HepG2 (cell line): ENCODE data around the gene BCAS1. TPM values are rescaled to one million over a fixed set of nuclear protein-coding genes. Genes with fewer than 3 reads are reported as not detected.
A peak's percentile ranks its signal among the peaks of the same experiment; 100 is the strongest.

Experiments
- EZH2 ChIP-seq: conservative IDR thresholded peaks from 2 replicates; pipeline ENCODE4 v1.6.1; 2012; ENCODE audit warnings: mild to moderate bottlenecking, low read depth, low read length, moderate library complexity
- GATAD2A ChIP-seq: IDR thresholded peaks from 2 replicates; pipeline ENCODE4 v1.6.1; 2016
- NR3C1 ChIP-seq: sonication (generic); formaldehyde crosslinking; IDR thresholded peaks from 2 replicates; pipeline ENCODE4 v1.4.0; 2020; ENCODE audit warnings: missing genetic modification reagents
- PRMT3 ChIP-seq: sonication (generic); formaldehyde crosslinking; IDR thresholded peaks from 2 replicates; pipeline ENCODE4 v1.8.1; 2022; ENCODE audit warnings: low read depth, mild to moderate bottlenecking, moderate library complexity, missing genetic modification reagents, borderline replicate concordance
- SOX6 ChIP-seq, 2 experiments: fragments of 450-650 bp in 1 of 2; sonication (generic) in 1 of 2; formaldehyde crosslinking in 1 of 2; IDR thresholded peaks; 2 replicates each; pipeline versions ENCODE4 v1.4.0 to v1.6.1; 2017 to 2020; ENCODE audit warnings: antibody characterized with exemption in 1 of 2, mild to moderate bottlenecking in 1 of 2, missing genetic modification reagents in 1 of 2
- TARDBP ChIP-seq: sonication (generic); formaldehyde crosslinking; IDR thresholded peaks from 2 replicates; pipeline ENCODE4 v1.8.0; 2022; ENCODE audit warnings: mild to moderate bottlenecking, missing genetic modification reagents
- THRA ChIP-seq: sonication (generic); formaldehyde crosslinking; IDR thresholded peaks from 2 replicates; pipeline ENCODE4 v1.4.0; 2020; ENCODE audit warnings: missing genetic modification reagents, borderline replicate concordance
- ZBTB46 ChIP-seq: sonication (generic); formaldehyde crosslinking; IDR thresholded peaks from 2 replicates; pipeline ENCODE4 v1.4.0; 2020; ENCODE audit warnings: mild to moderate bottlenecking, missing genetic modification reagents, borderline replicate concordance
- ZFP37 ChIP-seq: sonication (generic); formaldehyde crosslinking; IDR thresholded peaks from 2 replicates; pipeline ENCODE4 v1.4.0; 2020; ENCODE audit warnings: missing genetic modification reagents, borderline replicate concordance
- ZKSCAN5 ChIP-seq: sonication (generic); formaldehyde crosslinking; IDR thresholded peaks from 2 replicates; pipeline ENCODE4 v1.5.1; 2020; ENCODE audit warnings: mild to moderate bottlenecking, missing genetic modification reagents
- ZNF260 ChIP-seq: sonication (generic); formaldehyde crosslinking; IDR thresholded peaks from 2 replicates; pipeline ENCODE4 v1.4.0; 2020; ENCODE audit warnings: missing genetic modification reagents, low read depth, mild to moderate bottlenecking, borderline replicate concordance
- ZNF263 ChIP-seq: sonication (generic); formaldehyde crosslinking; IDR thresholded peaks from 2 replicates; pipeline ENCODE4 v1.4.0; 2020; ENCODE audit warnings: missing genetic modification reagents
- ZNF550 ChIP-seq: sonication (generic); formaldehyde crosslinking; IDR thresholded peaks from 2 replicates; pipeline ENCODE4 v1.4.0; 2020; ENCODE audit warnings: mild to moderate bottlenecking, missing genetic modification reagents, borderline replicate concordance
- ZNF607 ChIP-seq: sonication (generic); formaldehyde crosslinking; IDR thresholded peaks from 2 replicates; pipeline ENCODE4 v1.5.1; 2020; ENCODE audit warnings: missing genetic modification reagents, mild to moderate bottlenecking, borderline replicate concordance
- ZSCAN31 ChIP-seq: sonication (generic); formaldehyde crosslinking; IDR thresholded peaks from 2 replicates; pipeline ENCODE4 v1.5.0; 2020; ENCODE audit warnings: low read depth, mild to moderate bottlenecking, missing genetic modification reagents
- ZUFSP ChIP-seq: sonication (generic); formaldehyde crosslinking; IDR thresholded peaks from 2 replicates; pipeline ENCODE4 v1.9.0; 2021; ENCODE audit warnings: missing genetic modification reagents, mild to moderate bottlenecking, borderline replicate concordance
- ZZZ3 ChIP-seq: sonication (generic); formaldehyde crosslinking; IDR thresholded peaks from 2 replicates; pipeline ENCODE4 v1.4.0; 2020; ENCODE audit warnings: missing genetic modification reagents, mild to moderate bottlenecking, borderline replicate concordance
- polyA plus RNA-seq, 8 experiments: library from polyadenylated mRNA; depleted of rRNA in 3 of 8; stranded (reverse) in 7 of 8; unstranded in 1 of 8; fragments of >200 nt; fragmentation: Illumina TruSeq in 4 of 8; extraction: Trizol in 4 of 8; gene quantifications; 2 replicates each; pipeline versions ENCODE4 v1.2.1 to v1.2.3, GENCODE V29; 2011 to 2016; ENCODE audit warnings: low read depth in 4 of 8, missing spikeins in 1 of 8, mixed read lengths in 1 of 8; ENCODE audit not compliant: insufficient read depth in 1 of 8
- total RNA-seq, 5 experiments: library from RNA; depleted of rRNA; stranded (reverse); fragments of >200 nt; fragmentation: Illumina TruSeq; extraction: Trizol; gene quantifications; 2 replicates each; pipeline ENCODE4 v1.2.3, GENCODE V29; 2016; ENCODE audit warnings: low read depth in 1 of 5
- TF ChIP-seq, protein P1 (sequence below): IDR thresholded peaks from 2 replicates; pipeline ENCODE4 v1.6.1; 2016; ENCODE audit warnings: missing compliant biosample characterization, missing genetic modification reagents, borderline replicate concordance
- TF ChIP-seq, protein P2 (sequence below): sonication (generic); formaldehyde crosslinking; IDR thresholded peaks from 2 replicates; pipeline ENCODE4 v1.4.0; 2020; ENCODE audit warnings: missing genetic modification reagents

Gene BCAS1
- total and polyA plus RNA-seq, 2 of the 13 experiments (the other 11 are each of a cell fraction or from before 2014, with no cell fraction given): 0.55 to 0.91 TPM

GRCh38 chr20:53939572-53940359, 130.6 kb downstream of the BCAS1 start (continued):
- peak; percentile 78 for TF ChIP-seq THRA (CRISPR knock-in tag)
- no peak for TF ChIP-seq ZNF550 (CRISPR knock-in tag)
- no peak for TF ChIP-seq ZFP37 (CRISPR knock-in tag)
- TF ChIP-seq ZNF260 (CRISPR knock-in tag): no peak
- peak; percentile 41; the same call in 1 of the 2 replicates for TF ChIP-seq ZSCAN31 (CRISPR knock-in tag)
- TF ChIP-seq PRMT3 (CRISPR knock-in tag): no peak
- TF ChIP-seq SOX6 (IDR thresholded peaks at IDR 0.05): no peak
- TF ChIP-seq SOX6 (CRISPR knock-in tag; IDR thresholded peaks at IDR 0.05): peak; percentile 75; the same call in 1 of the 2 replicates
- TF ChIP-seq ZZZ3 (CRISPR knock-in tag): no peak
- 0 out of 2 replicates have a peak, but pooled peaks have one; percentile 38 for TF ChIP-seq ZBTB46 (CRISPR knock-in tag)
- peak; percentile 54; the same call in 1 of the 2 replicates for TF ChIP-seq ZNF607
- TF ChIP-seq EZH2: no peak
- TF ChIP-seq, protein P1, sequence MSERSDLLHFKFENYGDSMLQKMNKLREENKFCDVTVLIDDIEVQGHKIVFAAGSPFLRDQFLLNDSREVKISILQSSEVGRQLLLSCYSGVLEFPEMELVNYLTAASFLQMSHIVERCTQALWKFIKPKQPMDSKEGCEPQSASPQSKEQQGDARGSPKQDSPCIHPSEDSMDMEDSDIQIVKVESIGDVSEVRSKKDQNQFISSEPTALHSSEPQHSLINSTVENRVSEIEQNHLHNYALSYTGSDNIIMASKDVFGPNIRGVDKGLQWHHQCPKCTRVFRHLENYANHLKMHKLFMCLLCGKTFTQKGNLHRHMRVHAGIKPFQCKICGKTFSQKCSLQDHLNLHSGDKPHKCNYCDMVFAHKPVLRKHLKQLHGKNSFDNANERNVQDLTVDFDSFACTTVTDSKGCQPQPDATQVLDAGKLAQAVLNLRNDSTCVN (CRISPR knock-in tag): peak; percentile 44; the same call in 1 of the 2 replicates
- no peak for TF ChIP-seq ZKSCAN5 (CRISPR knock-in tag)
- no peak for TF ChIP-seq ZNF263 (CRISPR knock-in tag)
- TF ChIP-seq GATAD2A (CRISPR knock-in tag): peak; percentile 81
- no peak for TF ChIP-seq NR3C1 (CRISPR knock-in tag)
- TF ChIP-seq, protein P2, sequence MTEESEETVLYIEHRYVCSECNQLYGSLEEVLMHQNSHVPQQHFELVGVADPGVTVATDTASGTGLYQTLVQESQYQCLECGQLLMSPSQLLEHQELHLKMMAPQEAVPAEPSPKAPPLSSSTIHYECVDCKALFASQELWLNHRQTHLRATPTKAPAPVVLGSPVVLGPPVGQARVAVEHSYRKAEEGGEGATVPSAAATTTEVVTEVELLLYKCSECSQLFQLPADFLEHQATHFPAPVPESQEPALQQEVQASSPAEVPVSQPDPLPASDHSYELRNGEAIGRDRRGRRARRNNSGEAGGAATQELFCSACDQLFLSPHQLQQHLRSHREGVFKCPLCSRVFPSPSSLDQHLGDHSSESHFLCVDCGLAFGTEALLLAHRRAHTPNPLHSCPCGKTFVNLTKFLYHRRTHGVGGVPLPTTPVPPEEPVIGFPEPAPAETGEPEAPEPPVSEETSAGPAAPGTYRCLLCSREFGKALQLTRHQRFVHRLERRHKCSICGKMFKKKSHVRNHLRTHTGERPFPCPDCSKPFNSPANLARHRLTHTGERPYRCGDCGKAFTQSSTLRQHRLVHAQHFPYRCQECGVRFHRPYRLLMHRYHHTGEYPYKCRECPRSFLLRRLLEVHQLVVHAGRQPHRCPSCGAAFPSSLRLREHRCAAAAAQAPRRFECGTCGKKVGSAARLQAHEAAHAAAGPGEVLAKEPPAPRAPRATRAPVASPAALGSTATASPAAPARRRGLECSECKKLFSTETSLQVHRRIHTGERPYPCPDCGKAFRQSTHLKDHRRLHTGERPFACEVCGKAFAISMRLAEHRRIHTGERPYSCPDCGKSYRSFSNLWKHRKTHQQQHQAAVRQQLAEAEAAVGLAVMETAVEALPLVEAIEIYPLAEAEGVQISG (CRISPR knock-in tag): no peak; the same call in 1 of the 2 replicates
- peak; percentile 92 for TF ChIP-seq TARDBP
- no peak for TF ChIP-seq ZUFSP (CRISPR knock-in tag)
